ENCODE data around the gene SMARCA1. TPM values are rescaled to one million over a fixed set of nuclear protein-coding genes. Genes with fewer than 3 reads are reported as not detected.

Gene SMARCA1
- total and polyA plus RNA-seq, 10 of the 15 experiments (the other 5 are each of a cell fraction or from before 2014, with no cell fraction given): 0.02 to 0.31 (median 0.08) TPM; not detected in 3

DNA sequence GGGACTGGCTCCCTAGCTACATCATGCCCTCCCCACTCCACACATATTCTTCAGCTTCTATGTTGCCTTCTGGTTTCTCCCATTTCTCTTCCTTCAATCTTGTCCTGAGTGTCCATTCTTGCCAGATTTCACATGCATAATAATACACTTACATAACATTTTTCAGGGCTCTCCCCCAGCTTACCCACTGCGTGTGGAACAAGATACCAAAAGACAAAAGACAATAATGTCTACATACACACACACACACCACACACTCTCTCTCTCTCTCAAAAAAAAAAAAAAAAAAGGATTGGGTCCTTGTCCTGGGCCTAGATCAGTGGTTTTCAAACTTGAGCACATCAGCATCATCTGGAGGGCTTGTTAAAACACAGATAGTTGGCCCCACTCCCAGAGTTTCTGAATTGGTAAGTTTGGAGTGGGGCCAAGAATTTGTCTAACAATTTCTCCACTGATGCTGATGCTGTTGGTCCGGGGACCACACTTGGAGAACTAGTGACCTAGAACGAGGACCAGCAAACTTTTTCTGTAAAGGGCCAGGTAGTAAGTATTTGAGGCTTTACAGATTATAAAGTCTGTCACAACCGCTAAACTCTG, 6.5 kb upstream of the SMARCA1 start (continued):
- TF ChIP-seq RBBP5 (conservative IDR thresholded peaks at IDR 0.05): no peak
- no peak for TF ChIP-seq SMAD5 (IDR thresholded peaks at IDR 0.05; ENCODE audit: low read depth)
- TF ChIP-seq STAT3 (IDR thresholded peaks at IDR 0.05; ENCODE audit: low read depth, low read length): no peak
- no peak for TF ChIP-seq EZH2 (IDR thresholded peaks at IDR 0.05; ENCODE audit: borderline replicate concordance, control insufficient read depth, low read depth, low read length)
- TF ChIP-seq, protein P1, sequence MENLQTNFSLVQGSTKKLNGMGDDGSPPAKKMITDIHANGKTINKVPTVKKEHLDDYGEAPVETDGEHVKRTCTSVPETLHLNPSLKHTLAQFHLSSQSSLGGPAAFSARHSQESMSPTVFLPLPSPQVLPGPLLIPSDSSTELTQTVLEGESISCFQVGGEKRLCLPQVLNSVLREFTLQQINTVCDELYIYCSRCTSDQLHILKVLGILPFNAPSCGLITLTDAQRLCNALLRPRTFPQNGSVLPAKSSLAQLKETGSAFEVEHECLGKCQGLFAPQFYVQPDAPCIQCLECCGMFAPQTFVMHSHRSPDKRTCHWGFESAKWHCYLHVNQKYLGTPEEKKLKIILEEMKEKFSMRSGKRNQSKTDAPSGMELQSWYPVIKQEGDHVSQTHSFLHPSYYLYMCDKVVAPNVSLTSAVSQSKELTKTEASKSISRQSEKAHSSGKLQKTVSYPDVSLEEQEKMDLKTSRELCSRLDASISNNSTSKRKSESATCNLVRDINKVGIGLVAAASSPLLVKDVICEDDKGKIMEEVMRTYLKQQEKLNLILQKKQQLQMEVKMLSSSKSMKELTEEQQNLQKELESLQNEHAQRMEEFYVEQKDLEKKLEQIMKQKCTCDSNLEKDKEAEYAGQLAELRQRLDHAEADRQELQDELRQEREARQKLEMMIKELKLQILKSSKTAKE (IDR thresholded peaks at IDR 0.05; ENCODE audit: low read depth, poor library complexity, severe bottlenecking): no peak

DNA sequence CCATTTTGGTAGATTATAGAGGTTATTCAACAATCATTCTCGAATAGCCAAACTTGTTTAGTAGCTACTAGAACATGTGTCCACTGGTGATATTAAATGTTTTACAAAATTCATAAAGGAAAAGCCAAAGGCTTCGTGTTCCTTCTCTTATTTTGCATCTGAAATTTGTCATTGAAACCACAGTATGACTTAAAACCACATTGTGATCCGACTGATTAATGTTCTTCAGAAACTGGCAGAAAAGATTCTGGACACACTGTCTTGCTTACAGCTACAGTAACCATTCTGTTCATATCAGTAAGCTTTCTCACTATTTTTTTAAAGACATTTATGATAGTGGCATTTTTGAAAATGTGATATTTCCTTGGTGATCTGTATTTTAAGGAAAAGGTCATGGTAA, 2.6 kb upstream of the SMARCA1 start:
- no peak for TF ChIP-seq NFYB (IDR thresholded peaks at IDR 0.05; ENCODE audit: insufficient read depth, low read depth, low read length)
- no peak for TF ChIP-seq ZBED1 (IDR thresholded peaks at IDR 0.05; ENCODE audit: borderline replicate concordance)
- no peak for TF ChIP-seq CHD2 (IDR thresholded peaks at IDR 0.05; ENCODE audit: borderline replicate concordance, low read depth, low read length)
- no peak for TF ChIP-seq YY1 (IDR thresholded peaks at IDR 0.05; ENCODE audit: low read depth, low read length)
- no peak for TF ChIP-seq SUZ12 (IDR thresholded peaks at IDR 0.05; ENCODE audit: unreplicated experiment)
- TF ChIP-seq NR2F1 (conservative IDR thresholded peaks at IDR 0.05): no peak
- no peak for TF ChIP-seq HDGF (IDR thresholded peaks at IDR 0.05)
- TF ChIP-seq ASH2L (IDR thresholded peaks at IDR 0.05; ENCODE audit: borderline replicate concordance, low read depth): no peak
- no peak for TF ChIP-seq STAT3 (IDR thresholded peaks at IDR 0.05; ENCODE audit: low read depth, low read length)
- no peak for TF ChIP-seq STAT1 (conservative IDR thresholded peaks at IDR 0.05)
- TF ChIP-seq POU2F2 (IDR thresholded peaks at IDR 0.05; ENCODE audit: borderline replicate concordance, low read depth, low read length): no peak
- TF ChIP-seq ZZZ3 (IDR thresholded peaks at IDR 0.05; ENCODE audit: control insufficient read depth, insufficient read length, low read depth): no peak
- TF ChIP-seq EED (IDR thresholded peaks at IDR 0.05; ENCODE audit: low read depth): no peak
- CTCF ChIA-PET: no interaction called here
- Histone ChIP-seq H3K4me2 (ENCODE audit: control insufficient read depth, insufficient read depth) (no peak overlapping the region), H2AFZ (ENCODE audit: control insufficient read depth, low read depth, low read length) (no peak overlapping the region), H3K9me3 (replicated peaks; ENCODE audit: control insufficient read depth, insufficient read depth, low read length) (no peaks in the 10 kb centered on the region), H3K27me3 (replicated peaks in 1 of 2; ENCODE audit: control insufficient read depth in 2 of 2, insufficient read depth in 2 of 2, low read length in 1 of 2) (no peaks in the 10 kb centered on the region; a peak in 1 of 4 replicates), H3K36me3 (ENCODE audit: control insufficient read depth in 2 of 2, insufficient read depth in 2 of 2, low read length in 1 of 2) (no peaks in the 10 kb centered on the region), H3K79me2 (ENCODE audit: control insufficient read depth, insufficient read depth, low read length) (no peaks in the 10 kb centered on the region), H3K4me3 (no peak overlapping the region), H3K27ac (ENCODE audit: control insufficient read depth, insufficient read depth) (no peak overlapping the region), H3K4me1 (ENCODE audit: control insufficient read depth, insufficient read depth, low read length) (no peaks in the 10 kb centered on the region), H3K9ac (ENCODE audit: control insufficient read depth, insufficient read depth, low read length) (no peak overlapping the region), H4K20me1 (ENCODE audit: control insufficient read depth, insufficient read depth) (no peaks in the 10 kb centered on the region)
- SMC1A ChIA-PET (ENCODE audit: uncharacterized antibody, unreplicated experiment): interaction anchor here (0.5 kb wide), 1 partner anchor 23 kb away, joined by 3 read pairs; no protein-coding TSS in a partner anchor
- 2% methylated on average over 3 of the region's 3 CpGs for WGBS (ENCODE audit: insufficient coverage, insufficient replicate concordance, low lambda C conversion rate, missing lambda C conversion rate)
- BruUV-seq (replicated peaks): no TSS peak
- intact Hi-C loops (cut with micrococcal nuclease; ENCODE audit: unreplicated experiment): no loop called here
- in situ Hi-C loops (cut with MboI): no loop called here
- FAIRE-seq: no peak
- RAD21 ChIA-PET (ENCODE audit: unreplicated experiment): no interaction called here
- no peak for DNase-seq (ENCODE audit: low read depth, low spot score)
- no peak for ATAC-seq
- POLR2A ChIA-PET: no interaction called here

Measured in GM12878 (cell line).